GM12872 (cell line): ENCODE results near the gene BSG.

ENCODE experiments used
- CTCF ChIP-seq: IDR thresholded peaks from 3 replicates; pipeline ENCODE4 v1.5.1; 2011; ENCODE audit warnings: low read depth, mild to moderate bottlenecking, low read length, moderate library complexity; ENCODE audit not compliant: insufficient read depth

The BSG gene

GRCh38 chr19:628168-628567 lies 55.8 kb downstream of the BSG start:
- peak; percentile 37; the same call in 2 of the 3 replicates for TF ChIP-seq CTCF

GRCh38 chr19:629961-630714 lies 57.7 kb downstream of the BSG start:
- TF ChIP-seq CTCF, result no peak

- no peak for TF ChIP-seq CTCF
Measured at GRCh38 chr19:632579-633067, 60.2 kb downstream of the BSG start.
